DOHH2 (cell line): ENCODE data around the gene PEMT.

Experiments used
- H3F3A ChIP-seq: fragments of 200-600 bp; sonication (generic), shearing (Covaris generic); 2 replicates; pipeline ENCODE4 v1.6.0; 2016; ENCODE audit warnings: antibody characterized with exemption, mild to moderate bottlenecking; ENCODE audit not compliant: control insufficient read depth, insufficient read depth
- H3K27ac ChIP-seq: fragments of 200-600 bp; sonication (generic); 2 replicates; pipeline ENCODE4 v1.5.1; 2014; ENCODE audit warnings: low read depth, mild to moderate bottlenecking, low read length, moderate library complexity
- H3K27me3 ChIP-seq: fragments of 200-600 bp; sonication (generic); 2 replicates; pipeline ENCODE4 v1.6.1; 2014; ENCODE audit warnings: mild to moderate bottlenecking, low read length, mixed read lengths; ENCODE audit not compliant: control insufficient read depth
- H3K36me3 ChIP-seq: fragments of 200-600 bp; sonication (generic); 2 replicates; pipeline ENCODE4 v1.6.1; 2014; ENCODE audit warnings: mild to moderate bottlenecking, low read length, moderate library complexity, mixed read lengths; ENCODE audit not compliant: control insufficient read depth
- H3K4me1 ChIP-seq: fragments of 200-600 bp; sonication (generic); 2 replicates; pipeline ENCODE4 v1.6.1; 2014; ENCODE audit warnings: mild to moderate bottlenecking, low read length, mixed read lengths; ENCODE audit not compliant: control insufficient read depth
- H3K4me2 ChIP-seq: fragments of 200-600 bp; sonication (generic); 2 replicates; pipeline ENCODE4 v1.6.0; 2014; ENCODE audit warnings: mild to moderate bottlenecking, low read length, moderate library complexity
- H3K4me3 ChIP-seq: fragments of 200-600 bp; sonication (generic); 2 replicates; pipeline ENCODE4 v1.5.1; 2014; ENCODE audit warnings: mild to moderate bottlenecking, low read length, mixed read lengths
- H3K79me2 ChIP-seq: fragments of 200-600 bp; sonication (generic); 2 replicates; pipeline ENCODE4 v1.6.1; 2014; ENCODE audit warnings: mild to moderate bottlenecking, low read length, mixed read lengths; ENCODE audit not compliant: control insufficient read depth
- H3K9me2 ChIP-seq: fragments of 200-600 bp; sonication (generic); replicated peaks from 2 replicates; pipeline ENCODE4 v1.6.1; 2014; ENCODE audit warnings: mild to moderate bottlenecking, low read length, mixed read lengths; ENCODE audit not compliant: control insufficient read depth
- H3K9me3 ChIP-seq: fragments of 200-600 bp; sonication (generic); 2 replicates; pipeline ENCODE4 v1.6.1; 2014; ENCODE audit warnings: antibody characterized with exemption, low read length, mixed read lengths; ENCODE audit not compliant: control insufficient read depth, insufficient read depth
- H4K20me1 ChIP-seq: fragments of 200-600 bp; sonication (generic); 2 replicates; pipeline ENCODE4 v1.6.0; 2014; ENCODE audit warnings: low read depth, mild to moderate bottlenecking, antibody characterized with exemption, low read length, moderate library complexity; ENCODE audit not compliant: control insufficient read depth, insufficient read depth
- EZH2phosphoT487 ChIP-seq: fragments of 200-600 bp; sonication (generic); IDR thresholded peaks from 2 replicates; pipeline ENCODE4 v1.6.1; 2017; ENCODE audit warnings: borderline replicate concordance, mild to moderate bottlenecking, antibody characterized with exemption, low read length, moderate library complexity, mixed read lengths
- TF ChIP-seq, protein P1 (sequence below): fragments of 200-600 bp; sonication (generic); IDR thresholded peaks from one replicate; pipeline ENCODE4 v1.5.1; 2014; ENCODE audit warnings: antibody characterized with exemption, mild to moderate bottlenecking, low read depth, low read length; ENCODE audit not compliant: poor library complexity, severe bottlenecking

Gene PEMT

DNA sequence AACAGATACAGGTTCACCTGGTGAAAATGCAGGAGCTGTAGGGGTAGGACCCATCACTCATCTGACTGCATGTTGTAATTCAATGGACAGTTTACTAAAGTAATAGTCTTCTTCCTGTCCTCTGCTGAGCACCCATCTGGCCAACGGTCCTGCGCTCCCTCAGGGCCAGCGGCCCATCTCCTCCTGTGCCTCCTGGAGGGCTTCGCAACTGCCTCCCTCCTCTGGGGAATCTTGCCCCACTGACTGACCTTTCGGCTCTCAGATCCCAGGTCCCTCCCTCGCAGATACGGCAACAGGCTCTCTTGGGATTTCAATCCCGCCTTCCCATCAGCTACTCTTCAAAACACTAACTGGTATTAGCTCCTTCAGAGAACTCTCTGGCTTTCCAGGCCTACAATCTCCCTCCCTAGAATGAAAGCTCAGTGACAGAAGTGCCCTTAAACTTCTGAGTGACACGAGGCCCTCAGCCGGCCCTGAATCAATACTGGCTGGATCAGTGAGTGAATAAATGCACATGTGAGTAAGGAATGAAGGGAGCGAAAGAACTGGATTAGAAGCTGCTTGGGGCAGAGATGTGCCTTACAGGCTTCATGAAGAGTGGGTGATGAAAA lies 1.3 kb downstream of the PEMT start:
- Histone ChIP-seq H3K9me3 (no peaks in the 10 kb centered on the region), H3K27ac (no peak overlapping the region), H3K4me1 (peaks cover 22% of the 10 kb centered on the region), H3K9me2 (no peaks in the 10 kb centered on the region), H3K79me2 (peaks cover 31% of the 10 kb centered on the region), H4K20me1 (no peaks in the 10 kb centered on the region), H3K36me3 (no peaks in the 10 kb centered on the region; the same call in 1 of the 2 replicates), H3K4me3 (peak overlapping the region; percentile 98), H3F3A (peaks cover 5% of the 10 kb centered on the region; the same call in 1 of the 2 replicates), H3K4me2 (peak overlapping the region; percentile 83), H3K27me3 (no peaks in the 10 kb centered on the region)
- TF ChIP-seq EZH2phosphoT487: no peak
- TF ChIP-seq, protein P1, sequence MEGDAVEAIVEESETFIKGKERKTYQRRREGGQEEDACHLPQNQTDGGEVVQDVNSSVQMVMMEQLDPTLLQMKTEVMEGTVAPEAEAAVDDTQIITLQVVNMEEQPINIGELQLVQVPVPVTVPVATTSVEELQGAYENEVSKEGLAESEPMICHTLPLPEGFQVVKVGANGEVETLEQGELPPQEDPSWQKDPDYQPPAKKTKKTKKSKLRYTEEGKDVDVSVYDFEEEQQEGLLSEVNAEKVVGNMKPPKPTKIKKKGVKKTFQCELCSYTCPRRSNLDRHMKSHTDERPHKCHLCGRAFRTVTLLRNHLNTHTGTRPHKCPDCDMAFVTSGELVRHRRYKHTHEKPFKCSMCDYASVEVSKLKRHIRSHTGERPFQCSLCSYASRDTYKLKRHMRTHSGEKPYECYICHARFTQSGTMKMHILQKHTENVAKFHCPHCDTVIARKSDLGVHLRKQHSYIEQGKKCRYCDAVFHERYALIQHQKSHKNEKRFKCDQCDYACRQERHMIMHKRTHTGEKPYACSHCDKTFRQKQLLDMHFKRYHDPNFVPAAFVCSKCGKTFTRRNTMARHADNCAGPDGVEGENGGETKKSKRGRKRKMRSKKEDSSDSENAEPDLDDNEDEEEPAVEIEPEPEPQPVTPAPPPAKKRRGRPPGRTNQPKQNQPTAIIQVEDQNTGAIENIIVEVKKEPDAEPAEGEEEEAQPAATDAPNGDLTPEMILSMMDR: no peak

DNA sequence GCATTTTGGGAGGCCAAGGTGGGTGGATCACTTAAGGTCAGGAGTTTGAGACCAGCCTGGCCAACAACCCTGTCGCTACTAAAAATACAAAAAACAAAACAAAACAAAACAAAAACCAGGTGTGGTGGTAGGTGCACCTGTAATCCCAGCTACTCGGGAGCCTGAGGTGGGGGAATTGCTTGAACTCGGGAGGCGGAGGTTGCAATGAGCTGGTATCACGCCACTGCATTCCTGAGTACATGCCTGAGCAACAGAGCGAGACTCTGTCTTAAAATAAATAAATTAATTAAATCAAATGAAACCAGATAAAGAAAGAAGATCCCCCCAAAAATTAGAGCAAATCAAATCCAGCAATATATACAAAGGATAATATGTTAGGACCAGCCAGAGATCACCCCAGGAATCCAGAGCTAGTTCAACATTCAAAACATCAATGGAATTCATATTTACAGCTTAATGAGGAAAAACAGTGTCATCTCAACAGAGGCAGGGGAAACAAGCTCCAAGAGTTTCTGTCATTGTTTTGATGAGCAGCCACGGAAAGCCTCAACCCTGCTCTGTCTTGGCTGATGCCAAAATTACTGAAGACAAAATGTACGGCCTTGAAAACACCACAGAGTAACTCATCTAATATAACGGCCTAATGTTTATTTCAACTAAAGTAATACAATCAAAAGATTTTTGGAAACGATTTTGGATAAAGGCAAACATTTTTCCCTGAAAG lies 3.7 kb downstream of the PEMT start:
- TF ChIP-seq EZH2phosphoT487: no peak
- TF ChIP-seq, protein P1: no peak

DNA sequence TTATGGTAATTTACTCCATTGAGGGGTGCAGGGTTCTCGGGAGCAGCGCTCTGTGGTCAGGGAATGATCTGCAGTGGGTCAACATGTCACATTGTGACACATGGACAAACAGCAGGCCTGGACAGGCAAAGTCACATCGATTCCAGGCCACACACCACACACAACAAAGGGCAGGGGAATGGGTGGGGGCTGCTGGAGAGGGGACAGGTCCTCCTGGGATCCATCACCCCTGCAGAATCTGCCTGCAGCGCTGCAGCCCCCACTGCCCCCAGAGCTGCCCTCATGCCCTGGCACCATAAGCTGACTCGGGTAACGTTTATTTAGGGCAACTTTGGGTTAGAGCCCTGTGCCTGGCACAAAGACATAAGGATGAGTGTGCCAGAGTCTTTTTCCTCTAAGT lies 9.1 kb downstream of the PEMT start:
- Histone ChIP-seq H4K20me1 (no peaks in the 10 kb centered on the region), H3K79me2 (peaks cover 3% of the 10 kb centered on the region; the same call in 1 of the 2 replicates), H3K36me3 (no peaks in the 10 kb centered on the region), H3K4me1 (no peaks in the 10 kb centered on the region), H3K9me2 (no peaks in the 10 kb centered on the region), H3F3A (no peaks in the 10 kb centered on the region; the same call in 1 of the 2 replicates), H3K9me3 (no peaks in the 10 kb centered on the region), H3K27me3 (no peaks in the 10 kb centered on the region), H3K27ac (no peak overlapping the region), H3K4me2 (no peak overlapping the region), H3K4me3 (no peak overlapping the region)
- TF ChIP-seq, protein P1: no peak

More for the DNA sequence above, 3.7 kb downstream of the PEMT start:
- Histone ChIP-seq H3K4me2 (no peak overlapping the region), H3K4me1 (peaks cover 15% of the 10 kb centered on the region), H3K9me3 (no peaks in the 10 kb centered on the region), H3K27ac (no peak overlapping the region), H3F3A (peaks cover 5% of the 10 kb centered on the region; the same call in 1 of the 2 replicates), H3K4me3 (no peak overlapping the region), H4K20me1 (no peaks in the 10 kb centered on the region), H3K79me2 (peaks cover 29% of the 10 kb centered on the region), H3K27me3 (no peaks in the 10 kb centered on the region), H3K9me2 (no peaks in the 10 kb centered on the region), H3K36me3 (no peaks in the 10 kb centered on the region; the same call in 1 of the 2 replicates)
